Measurements from ENCODE around the gene AK4.

DNA sequence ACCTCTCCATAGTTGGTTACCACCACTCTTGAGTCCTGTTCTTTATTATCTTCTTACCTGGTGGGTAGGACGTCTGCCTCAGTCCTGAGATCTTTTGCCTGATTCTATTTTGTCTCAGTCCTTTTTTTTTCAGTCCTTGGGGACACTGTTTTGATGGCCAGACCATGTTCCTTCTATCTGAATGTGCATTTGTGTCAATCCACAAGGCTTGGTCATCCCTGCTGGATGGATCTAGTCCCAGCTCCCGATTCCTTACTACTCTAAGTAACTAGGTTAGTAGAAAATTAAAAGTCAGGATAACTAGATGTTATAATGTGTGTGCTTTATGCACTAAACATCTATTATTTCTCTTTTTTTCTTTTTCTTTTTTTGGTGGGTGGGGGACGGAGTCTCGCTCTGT, 28.1 kb upstream of the AK4 start:
- TF ChIP-seq CTCF (IDR thresholded peaks at IDR 0.05) (no peak), EP300 (IDR thresholded peaks at IDR 0.05) (no peak), POLR2AphosphoS5 (IDR thresholded peaks at IDR 0.05) (no peak)
